Epithelial cell of proximal tubule (primary cell): ENCODE measurements around the gene TESK1. TPM values are rescaled to one million over a fixed set of nuclear protein-coding genes. Genes with fewer than 3 reads are reported as not detected.
A peak's percentile ranks its signal among the peaks of the same experiment; 100 is the strongest.
"Not testable (repeated sequence)": the region's sequence is repeated elsewhere in the genome, so short reads cannot be mapped to it uniquely, and the experiment has no call there.

Experiments used
- DNase-seq: peaks from one replicate; pipeline ENCODE4 v3.0.0-alpha.2; 2011; ENCODE audit warnings: low read depth
- H3K4me3 ChIP-seq: 2 replicates; pipeline ENCODE4 v1.5.1; 2011; ENCODE audit warnings: low read depth, mild to moderate bottlenecking, low read length
- total RNA-seq: library from RNA; depleted of rRNA; stranded (reverse); fragments of >200 nt; gene quantifications from 2 replicates; pipeline ENCODE4 v1.2.3, GENCODE V29; 2015
- TF ChIP-seq, protein P1 (sequence below): conservative IDR thresholded peaks from 2 replicates; pipeline ENCODE4 v1.5.1; 2012; ENCODE audit warnings: low read depth, mild to moderate bottlenecking, low read length

Gene TESK1
- total RNA-seq, 1 donor from 2014 or later, result 23.5 TPM

DNA sequence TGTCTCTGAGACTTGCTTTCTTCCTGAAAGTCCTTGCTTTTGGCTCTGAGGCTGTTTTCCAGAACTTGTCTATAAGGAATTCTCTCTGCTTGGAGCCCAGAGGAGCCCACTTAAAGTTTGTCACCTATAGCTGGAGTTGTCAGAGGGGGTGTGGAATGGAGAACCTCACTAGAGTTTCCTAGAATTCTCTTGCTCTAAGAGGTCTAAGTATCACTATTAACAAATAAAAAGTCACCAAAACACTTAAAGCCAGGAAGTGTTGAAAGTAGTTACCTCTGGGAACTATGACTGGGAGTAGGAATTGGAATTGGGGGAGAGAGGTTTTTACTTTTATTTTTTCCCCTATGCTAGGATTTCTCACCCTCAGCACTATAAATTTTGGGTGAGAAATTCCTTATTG is 30.7 kb downstream of the TESK1 start:
- no peak for DNase-seq
- TF ChIP-seq, protein P1, sequence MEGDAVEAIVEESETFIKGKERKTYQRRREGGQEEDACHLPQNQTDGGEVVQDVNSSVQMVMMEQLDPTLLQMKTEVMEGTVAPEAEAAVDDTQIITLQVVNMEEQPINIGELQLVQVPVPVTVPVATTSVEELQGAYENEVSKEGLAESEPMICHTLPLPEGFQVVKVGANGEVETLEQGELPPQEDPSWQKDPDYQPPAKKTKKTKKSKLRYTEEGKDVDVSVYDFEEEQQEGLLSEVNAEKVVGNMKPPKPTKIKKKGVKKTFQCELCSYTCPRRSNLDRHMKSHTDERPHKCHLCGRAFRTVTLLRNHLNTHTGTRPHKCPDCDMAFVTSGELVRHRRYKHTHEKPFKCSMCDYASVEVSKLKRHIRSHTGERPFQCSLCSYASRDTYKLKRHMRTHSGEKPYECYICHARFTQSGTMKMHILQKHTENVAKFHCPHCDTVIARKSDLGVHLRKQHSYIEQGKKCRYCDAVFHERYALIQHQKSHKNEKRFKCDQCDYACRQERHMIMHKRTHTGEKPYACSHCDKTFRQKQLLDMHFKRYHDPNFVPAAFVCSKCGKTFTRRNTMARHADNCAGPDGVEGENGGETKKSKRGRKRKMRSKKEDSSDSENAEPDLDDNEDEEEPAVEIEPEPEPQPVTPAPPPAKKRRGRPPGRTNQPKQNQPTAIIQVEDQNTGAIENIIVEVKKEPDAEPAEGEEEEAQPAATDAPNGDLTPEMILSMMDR, result no peak
- H3K4me3 ChIP-seq, result no peak overlapping the region

DNA sequence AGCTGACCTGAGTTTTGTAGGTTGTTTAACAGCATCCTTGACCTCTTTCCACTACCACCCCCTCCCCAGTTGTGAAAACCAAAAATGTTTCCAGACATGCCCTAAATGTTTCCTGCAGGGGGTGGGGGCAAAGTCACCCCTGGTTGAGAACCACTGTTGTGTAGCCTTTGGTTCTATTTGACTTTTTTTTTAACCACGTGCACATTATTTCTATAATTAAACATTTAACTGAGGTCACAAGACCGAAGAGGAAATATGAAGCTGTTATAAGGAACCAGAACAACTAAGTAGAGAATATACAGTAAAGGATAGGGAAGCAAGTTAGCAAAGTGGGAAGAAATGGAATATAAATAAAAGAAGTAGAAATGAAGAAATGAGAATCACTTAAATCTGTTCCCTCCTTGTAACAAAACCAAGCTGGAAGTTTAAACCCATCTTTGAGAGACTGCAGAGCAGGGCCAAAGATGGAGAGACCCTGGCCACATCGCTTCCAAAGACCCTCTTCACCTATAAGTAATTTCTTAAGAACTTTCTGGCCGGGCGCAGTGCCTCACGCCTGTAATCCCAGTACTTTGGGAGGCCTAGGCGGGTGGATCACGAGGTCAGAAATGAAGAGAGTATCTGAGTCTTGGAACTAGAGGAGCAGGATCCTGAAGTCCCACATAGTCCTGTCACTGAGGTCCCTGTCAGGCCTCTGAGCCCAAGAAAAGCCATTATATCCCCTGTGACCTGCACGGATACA is 31.2 kb downstream of the TESK1 start:
- TF ChIP-seq, protein P1, result no peak
- no peak overlapping the region for H3K4me3 ChIP-seq
- no peak for DNase-seq

DNA sequence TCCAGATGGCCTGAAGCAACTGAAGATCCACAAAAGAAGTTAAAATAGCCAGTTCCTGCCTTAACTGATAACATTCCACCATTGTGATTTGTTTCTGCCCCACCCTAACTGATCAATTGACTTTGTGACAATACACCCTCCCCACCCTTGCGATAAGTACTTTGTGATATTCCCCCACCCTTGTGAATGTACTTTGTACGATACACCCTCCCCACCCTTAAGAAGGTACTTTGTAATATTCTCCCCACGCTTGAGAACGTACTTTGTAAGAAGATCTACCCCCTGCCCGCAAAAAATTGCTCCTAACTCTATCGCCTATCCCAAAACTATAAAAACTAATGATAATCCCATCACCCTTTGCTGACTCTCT is 31.8 kb downstream of the TESK1 start:
- DNase-seq, H3K4me3 ChIP-seq: not testable (repeated sequence)

DNA sequence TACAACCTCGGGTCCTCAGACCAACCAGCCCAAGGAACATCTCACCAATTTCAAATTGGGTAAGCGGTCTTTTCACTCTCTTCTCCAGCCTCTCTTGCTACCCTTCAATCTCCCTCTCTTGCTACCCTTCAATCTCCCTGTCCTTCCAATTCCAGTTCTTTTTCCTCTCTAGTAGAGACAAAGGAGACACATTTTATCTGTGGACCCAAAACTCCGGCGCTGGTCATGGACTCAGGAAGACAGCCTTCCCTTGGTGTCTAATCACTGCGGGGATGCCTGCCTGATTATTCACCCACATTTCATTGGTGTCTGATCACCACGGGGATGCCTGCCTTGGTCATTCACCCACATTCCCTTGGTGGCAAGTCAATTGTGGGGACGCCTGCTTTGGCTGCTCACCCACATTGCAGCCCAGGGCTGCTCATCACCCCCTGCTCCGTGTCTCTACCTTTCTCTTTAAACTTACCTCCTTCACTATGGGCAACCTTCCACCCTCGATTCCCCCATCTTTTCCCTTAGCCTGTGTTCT is 32.4 kb downstream of the TESK1 start:
- not testable (repeated sequence) for DNase-seq, H3K4me3 ChIP-seq

DNA sequence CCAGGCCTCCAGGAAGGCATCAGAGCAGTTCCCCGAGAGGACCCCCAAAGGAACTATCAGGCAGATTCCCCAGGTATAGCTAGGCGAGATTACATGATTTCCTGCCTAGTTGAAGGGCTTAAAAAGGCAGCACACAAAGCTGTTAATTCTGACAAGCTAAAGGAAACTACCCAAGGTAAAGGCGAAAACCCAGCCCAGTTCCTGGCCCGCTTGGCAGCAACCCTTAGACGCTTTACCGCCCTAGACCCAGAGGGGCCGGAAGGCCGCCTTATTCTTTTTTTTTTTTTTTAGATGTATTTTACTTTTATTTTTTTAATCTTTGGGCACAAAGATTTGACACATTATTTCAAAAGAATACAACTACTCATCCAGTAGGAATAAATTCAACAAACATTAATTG is 33.7 kb downstream of the TESK1 start:
- not testable (repeated sequence) for DNase-seq, H3K4me3 ChIP-seq

DNA sequence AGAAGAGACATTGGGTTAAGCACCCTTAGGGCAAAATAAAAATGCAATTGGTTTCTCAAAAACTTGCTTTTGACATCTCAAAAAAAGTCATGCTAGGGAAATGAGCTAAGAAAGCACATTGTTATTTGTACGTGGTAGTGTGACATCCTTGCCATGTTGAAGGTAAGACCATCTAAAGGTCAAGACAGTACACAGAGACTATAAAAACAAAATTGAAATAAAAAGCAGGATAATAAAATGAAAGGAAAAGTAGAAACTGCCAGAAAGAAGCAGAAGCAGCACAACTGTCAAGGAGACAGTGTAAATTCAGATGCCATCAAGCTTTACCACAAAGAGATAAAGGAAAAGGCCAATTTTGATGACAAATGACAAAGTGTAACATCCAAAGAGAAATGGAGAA is 34.2 kb downstream of the TESK1 start:
- not testable (repeated sequence) for DNase-seq, H3K4me3 ChIP-seq

DNA sequence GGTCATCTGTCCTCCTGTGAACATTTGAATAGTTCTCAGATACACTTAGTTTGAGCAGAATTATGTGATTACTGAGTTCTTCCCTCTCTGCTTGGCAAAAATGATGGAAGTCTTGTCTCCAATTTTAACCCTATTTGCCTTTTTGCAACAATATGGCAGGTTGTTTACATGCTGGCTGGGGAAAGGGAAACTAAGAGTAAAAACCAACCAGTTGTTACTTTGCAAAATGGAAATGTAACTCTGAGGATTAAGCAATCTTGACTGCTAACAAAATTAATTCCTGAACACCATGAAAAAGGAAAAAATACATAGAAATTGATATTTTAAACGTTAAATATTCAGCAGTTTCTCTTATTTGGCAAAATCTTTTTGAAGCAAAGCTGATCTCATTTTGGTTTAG is 34.6 kb downstream of the TESK1 start:
- H3K4me3 ChIP-seq, result no peak overlapping the region
- no peak for DNase-seq
- TF ChIP-seq, protein P1, result no peak

DNA sequence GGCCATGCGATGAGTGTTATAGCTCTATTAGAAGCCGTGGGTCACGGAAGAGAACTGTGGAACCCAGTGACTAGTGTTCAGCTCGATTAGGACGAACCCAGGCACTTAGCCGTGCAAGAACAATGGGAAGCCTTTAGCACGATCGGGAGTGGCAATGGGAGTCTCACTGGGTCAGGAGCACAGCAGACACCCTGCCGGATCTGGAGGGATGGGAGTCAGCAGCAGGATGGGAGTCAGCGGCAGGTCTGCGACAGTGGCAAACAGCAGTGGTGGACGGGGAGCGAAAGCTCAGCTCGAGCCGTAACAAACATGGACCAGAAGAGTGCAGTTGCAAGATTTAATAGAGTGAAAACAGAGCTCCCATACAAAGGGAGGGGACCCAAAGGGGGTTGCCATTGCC is 35.4 kb downstream of the TESK1 start:
- not testable (repeated sequence) for H3K4me3 ChIP-seq, DNase-seq

DNA sequence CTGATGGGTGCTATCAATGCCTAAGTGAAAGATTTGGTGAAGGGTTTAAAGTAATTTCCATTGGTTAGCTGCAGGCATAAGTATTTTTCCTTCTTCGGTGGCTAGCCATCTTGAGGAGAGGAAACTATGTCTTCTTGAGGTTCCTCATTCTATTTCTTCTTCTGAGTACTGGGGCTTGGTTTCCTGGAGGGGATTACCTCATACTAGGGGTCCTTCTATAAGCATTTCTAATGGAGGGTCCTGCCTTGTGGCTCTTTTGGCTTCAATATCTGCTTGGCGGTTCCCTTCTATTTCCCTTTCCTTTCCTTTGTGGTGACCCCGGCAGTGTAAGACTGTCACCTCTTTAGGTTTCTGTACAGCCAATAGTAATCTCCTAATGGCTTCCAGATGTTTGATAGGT is 36.4 kb downstream of the TESK1 start:
- DNase-seq, H3K4me3 ChIP-seq: not testable (repeated sequence)

DNA sequence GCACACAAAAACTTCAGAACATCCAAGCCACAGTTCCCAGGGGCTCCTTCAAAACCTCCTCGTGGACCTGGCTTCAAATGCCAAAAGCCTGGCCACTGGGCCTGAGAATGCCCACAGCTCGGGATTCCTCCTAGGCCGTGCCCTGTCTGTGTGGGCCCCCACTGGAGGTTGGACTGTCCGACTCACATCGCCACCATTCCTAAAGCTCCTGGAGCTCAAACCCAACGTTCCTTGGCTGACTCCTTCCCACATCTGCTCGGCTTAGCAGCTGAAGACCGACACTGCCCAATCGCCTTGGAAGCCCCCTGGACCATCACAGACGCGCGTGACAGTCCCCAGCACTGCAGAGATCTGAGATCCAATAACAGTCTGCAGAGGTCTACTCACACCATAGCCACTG is 38.0 kb downstream of the TESK1 start:
- no peak overlapping the region for H3K4me3 ChIP-seq
- TF ChIP-seq, protein P1, result no peak
- DNase-seq, result no peak

DNA sequence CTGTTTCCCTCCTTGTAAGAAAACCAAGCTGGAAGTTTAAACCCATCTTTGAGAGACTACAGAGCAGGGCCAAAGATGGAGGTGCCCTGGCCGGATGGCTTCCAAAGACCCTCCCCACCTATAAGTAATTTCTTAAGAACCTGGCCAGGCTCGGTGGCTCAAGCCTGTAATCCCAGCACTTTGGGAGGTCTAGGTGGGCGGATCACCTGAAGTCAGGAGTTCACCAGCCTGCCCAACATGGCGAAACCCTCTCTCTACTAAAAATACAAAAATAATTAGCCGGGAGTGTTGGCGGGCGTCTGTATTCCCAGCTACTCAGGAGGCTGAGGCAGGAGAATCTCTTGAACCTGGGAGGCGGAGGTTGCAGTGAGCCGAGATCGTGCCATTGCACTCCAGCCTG is 40.7 kb downstream of the TESK1 start:
- not testable (repeated sequence) for DNase-seq
- peak overlapping the region; percentile 69 for H3K4me3 ChIP-seq
